ENCODE results near the gene FGG.

Gene FGG

DNA sequence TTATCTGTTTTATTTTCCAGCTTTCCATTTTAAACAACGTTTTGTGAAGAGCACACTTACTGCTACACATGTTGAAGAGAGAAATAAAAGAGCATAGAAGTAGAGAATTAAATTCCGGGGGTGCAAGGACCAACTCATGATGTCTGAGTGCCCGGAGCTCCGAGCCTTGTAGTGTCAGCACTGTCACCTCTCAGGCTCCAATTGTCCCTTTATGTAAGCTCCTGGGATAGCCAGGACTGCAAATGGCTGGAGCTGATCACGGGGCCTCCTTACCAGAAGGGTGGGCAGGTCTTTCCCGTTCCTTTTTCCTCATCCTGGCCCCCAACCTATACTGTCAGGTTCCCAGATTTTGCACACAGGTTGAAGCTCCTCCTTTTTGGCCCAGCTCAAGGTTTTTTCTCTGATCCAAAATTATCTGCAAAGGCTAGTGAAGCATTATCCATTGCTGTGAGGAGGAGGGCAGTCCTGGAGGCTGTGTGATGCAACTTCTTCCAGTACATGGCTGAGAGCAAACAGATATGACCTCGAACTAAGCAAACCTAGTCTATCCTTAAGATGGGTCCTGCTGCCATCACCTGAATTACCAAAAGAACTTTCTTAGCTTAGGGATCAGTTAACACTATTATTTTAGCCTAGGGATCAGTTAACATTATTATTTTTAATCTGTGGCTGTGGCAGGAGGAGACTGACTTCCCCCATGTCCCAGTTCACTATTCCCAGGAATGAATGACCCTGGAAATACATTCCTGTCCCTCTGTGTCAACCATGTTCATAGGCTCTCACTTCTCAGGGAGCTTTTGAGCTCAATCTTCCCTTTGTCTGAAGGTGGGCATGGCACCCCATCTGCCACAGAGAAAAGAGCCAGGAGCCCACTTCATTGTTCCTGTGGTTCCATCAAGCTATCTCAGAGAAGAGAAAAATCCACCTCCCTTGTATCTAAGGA, at the start of gene FGG:
Gene FGG, minus strand, starts transcription at position 185 of the 943 bp plus-strand sequence. Its CDS starts 47 bp downstream, at position 138.
- no peak for DNase-seq (ENCODE audit: low read depth in 3 of 3)

DNA sequence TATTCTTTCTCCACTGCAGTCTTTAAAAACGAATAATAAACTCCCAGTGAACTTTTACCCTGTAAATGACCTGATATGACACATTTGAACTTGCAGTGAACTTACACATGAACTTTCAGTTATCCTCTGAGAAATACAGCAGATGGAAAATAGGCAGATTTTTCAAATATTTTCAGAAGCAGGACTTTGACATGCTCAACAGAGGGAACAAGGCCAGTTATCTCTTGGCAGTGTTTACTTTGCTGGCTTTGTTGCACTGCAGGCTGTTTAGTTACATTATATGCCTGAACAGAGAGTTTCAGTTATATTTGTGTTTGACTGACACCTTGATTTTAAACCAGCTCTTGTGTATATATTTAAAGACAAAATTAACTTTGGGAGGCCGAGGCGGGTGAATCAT, 47.6 kb upstream of the FGG start:
- no peak for DNase-seq (ENCODE audit: low read depth in 3 of 3)

DNA sequence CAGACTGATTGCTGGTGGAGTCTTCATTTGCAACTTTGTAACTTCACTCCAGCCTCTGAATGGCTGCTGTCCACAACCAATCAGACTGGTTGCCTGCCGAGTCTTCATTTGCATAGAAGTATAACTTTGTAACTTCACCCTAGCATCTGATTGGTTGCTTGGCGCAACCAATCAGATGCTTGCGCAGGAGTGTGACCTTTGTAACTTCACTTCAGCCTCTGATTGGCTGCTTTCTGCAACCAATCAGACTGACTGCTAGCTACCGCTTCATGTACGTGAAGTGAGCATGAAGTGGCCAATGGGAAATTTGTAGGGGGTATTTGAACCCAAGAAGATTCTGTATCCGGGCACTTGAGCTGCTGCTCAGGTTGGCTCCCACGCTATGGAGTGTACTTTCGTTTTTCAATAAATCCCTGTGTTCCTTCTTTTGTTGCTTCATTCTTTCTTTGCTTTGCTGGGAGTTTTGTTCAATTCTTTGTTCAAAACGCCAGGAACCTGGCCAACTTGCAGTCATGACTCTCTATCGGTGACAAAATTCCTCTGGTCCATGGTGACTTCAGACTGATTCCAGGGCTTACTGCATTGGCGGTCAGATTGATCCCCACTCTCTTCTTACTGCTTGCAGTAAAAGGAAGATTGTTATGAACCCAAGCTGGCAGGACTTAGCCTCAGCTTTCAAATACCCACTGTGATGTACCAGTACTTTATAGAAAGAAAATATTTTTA, 46.4 kb upstream of the FGG start:
- DNase-seq (ENCODE audit: low read depth in 3 of 3), result no peak

DNA sequence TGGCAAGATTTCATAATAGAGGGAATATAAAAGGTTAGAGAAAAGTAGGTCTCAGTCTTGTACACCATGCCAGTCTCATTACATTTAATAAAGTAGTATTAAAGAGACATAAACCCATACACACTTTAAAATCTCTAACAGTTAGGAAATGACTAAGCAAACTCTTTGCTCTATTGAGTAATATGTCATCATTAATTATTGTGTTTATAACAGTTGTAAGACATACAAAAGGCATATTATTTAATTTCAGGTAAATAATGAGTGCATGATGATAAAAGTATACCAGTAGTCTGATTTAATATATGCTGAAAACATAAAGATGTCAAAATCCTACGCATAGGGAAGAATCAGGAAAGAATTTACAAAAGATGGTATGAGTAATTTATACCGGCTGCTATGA, 31.0 kb upstream of the FGG start:
- DNase-seq (ENCODE audit: low read depth in 3 of 3), result no peak

DNA sequence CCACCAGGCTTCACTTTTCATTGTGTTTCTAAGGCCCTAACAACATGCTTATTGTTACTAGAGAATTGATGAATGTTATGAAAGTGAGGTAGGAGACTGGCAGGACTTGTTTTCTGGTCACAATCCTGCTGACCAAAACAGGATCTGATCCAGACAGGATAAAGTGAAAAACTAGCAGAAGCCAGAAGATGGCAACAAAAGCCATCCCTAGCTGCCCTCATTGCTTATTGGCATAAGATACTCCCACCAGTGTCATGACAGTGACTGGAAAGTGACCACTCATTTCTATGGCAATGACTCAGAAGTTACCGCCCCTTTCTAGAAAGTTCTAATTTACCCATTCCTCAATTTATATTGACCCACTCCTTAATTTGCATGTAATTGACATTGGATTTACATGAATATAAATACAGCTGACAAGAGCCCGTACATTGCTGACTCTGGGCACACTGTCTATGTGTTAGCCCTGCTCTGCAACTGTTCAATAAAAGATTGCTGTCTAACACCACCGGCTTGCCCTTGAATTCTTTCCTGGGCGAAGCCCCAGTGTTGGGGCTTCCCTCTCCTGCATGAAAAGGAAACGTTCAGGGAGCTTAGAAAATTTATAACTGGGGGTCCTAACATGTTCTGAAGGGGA, 30.0 kb upstream of the FGG start:
- no peak for DNase-seq (ENCODE audit: low read depth in 3 of 3)

DNA sequence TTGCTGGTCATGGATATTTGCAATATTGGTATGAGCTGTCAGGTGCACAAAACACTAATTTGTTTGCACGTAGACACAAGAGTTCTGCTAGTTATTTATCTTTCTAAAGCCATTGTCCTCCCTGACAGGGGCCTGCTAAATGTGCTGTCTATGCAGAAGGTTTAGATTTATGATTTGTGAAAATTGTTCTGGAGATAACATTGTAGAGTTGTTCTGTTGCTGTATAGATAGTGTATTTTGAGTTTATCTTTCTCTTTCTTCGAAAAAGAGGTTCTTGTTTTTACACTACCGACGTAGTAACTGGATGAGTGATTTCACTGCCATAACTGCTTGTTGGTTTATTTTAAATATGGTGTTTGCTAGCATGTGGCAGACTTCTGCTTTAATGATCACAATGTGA, 28.5 kb upstream of the FGG start:
- DNase-seq (ENCODE audit: low read depth in 3 of 3), result no peak

DNA sequence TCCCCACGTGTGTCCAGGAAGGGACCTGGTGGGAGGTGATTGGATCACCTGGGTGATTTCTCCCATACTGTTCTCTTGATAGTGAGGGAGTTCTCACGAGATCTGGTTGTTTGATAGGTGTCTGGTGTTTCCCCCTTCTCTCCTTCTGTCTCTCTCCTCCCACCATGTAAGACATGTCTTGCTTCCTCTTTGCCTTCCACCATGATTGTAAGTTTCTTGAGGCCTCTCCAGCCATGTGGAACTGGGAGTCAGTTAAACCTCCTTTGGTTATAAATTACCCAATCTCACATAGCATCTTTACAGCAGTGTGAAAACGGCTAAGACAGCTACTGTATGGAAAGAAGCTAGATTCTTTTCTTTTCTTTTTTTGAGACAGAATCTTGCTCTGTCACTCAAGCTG, 21.6 kb upstream of the FGG start:
- DNase-seq (ENCODE audit: low read depth in 3 of 3), result no peak

DNA sequence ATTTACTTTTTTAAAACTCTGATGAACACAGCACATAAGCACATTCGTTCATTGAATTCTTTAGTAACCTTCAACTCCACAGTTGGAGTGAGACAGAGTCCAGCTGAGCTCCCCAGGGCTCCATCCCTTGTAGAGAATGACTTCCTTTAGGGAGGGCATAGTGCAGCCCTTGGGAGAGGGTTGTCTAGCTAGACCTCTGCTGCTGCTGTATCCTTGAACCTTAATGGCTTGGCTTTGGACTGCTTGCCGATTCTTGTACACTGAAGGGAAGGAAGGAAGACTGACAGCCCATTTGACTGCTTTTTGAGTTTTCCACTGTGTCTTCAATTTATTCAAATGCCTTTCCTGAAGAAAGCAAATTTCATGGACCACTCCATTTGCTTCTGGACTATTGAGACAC, 19.4 kb upstream of the FGG start:
- no peak for DNase-seq (ENCODE audit: low read depth in 3 of 3)

DNA sequence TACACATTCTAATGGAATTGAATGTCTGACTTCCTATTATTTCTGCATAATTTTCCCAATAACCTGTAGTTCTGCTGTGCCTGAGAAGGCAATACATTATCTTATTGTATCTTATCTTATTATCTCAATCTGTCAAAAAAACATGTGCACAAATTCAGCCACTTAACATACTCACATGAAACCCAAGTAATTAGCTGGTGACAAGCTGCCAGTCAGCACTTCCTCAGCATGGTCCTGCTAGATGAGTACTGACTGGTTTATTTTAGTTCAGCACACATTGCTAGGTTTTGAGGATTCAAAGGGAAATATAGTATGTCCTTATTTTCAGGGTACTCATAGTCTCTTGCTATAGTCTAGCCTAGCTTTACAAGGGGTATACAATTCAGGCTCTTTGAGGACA, 17.9 kb upstream of the FGG start:
- DNase-seq (ENCODE audit: low read depth in 3 of 3), result no peak

DNA sequence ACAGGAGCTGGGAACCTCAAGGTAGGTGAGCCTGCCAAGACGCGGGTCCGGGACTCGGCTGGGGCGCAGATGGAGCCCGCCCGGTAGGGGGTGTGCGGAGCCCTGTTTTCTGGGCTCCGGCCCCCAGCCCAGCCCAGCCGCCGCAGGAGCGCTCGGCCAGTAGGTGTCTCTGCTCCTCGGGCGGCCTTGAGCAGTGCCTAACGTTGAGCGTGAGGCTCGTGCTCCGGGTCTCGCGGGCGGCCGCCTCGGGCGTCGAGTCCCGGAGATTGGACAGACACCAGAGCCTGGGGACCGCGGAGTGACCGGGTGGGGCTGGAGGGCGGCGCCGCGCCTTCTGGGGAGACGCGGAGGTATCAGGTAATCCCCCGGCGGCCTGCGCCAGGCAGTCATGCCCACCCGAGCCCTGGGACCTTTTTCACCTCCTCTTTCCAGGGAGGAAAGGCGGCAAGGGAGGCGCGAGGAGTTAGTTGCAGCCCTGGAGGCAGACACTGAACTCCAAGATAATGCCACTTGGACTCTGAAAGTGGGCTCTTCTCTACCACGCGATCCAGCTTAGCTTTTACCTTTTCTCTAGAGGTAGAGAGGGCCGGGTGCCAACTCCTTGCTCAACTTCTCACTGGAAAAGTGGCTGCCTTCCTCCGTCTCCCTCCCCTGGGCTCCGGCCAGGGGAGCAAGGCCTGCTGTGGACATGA, 14.5 kb upstream of the FGG start:
- peak; percentile 33 to 52 (median 44) for DNase-seq (ENCODE audit: low read depth in 3 of 3)

DNA sequence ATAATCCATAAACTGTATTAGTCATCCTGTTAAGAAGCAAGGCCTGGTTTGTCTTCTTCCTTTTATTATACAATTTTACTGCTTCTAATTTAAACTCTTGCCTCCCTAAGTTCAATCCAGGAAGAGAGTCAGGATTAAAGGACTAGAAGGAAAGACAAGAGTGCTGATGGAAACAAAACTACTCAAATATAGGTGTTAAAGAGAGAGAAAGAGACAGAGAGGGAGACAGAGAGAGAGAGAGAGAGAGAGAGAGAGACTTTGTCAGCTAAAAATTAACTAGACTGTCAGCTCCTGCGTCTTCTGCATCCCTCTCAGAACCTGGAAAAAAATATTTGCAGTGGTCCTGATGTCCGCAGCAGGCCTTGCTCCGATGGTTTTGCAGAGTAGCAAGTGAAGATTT, 13.5 kb upstream of the FGG start:
- no peak for DNase-seq (ENCODE audit: low read depth in 3 of 3)

DNA sequence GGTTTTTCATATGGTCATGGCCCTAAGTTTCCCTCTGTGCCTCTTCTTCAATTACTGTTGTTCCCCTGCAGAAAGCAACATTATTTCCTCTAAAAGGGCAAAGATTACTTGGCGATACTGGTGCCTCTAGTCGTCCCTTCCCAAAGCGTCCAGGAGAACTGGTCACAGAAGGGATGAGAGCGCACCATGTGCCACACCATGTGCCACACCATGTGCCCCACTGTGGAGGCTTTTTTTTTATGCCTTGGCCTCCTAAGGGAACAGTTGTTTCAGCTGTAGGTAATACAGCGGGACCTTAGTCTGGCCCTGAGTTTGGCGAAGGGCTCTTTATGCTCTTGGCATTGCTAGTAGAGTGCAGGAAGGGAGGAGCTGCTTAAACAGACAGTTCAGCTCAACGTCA, 11.5 kb upstream of the FGG start:
- DNase-seq (ENCODE audit: low read depth in 3 of 3), result no peak

DNA sequence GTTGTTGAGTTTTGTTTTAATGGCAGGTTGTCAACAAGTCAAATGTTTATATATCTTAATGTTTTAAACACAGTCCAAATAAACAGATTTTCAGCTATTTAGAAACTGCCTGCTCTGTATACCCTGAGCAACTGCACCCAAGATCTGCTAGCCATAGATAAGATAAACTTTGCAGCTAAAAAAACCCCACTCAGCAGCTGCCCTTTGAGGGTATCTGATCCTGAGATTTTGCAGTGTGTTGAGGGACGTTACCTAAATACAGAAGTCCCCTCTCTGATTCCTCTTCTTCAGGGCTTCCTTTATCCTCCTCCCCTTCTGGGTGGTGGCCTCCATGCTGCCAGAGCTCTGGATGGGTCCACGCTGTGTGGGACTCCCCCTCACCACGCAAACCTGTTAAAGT, 11.0 kb upstream of the FGG start:
- DNase-seq (ENCODE audit: low read depth in 3 of 3), result no peak

DNA sequence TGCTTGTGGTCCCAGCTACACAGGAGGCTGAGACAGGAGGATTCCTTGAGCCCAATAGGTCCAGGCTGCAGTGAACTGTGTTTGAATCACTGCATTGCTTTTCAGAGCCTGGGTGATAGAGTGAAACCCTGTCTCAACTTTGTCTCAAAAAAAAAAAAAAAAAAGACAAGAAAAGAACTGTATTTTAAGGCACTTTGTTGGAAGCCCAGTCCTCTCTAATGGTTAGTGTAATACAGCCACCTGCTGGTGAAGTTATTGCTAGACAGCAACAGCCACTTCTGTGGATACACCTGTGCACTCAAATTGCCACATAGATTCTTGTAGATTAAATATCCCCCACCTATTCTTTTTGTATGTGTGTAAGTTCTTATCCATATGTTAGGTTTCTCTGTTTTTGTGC, 10.1 kb upstream of the FGG start:
- no peak for DNase-seq (ENCODE audit: low read depth in 3 of 3)

DNA sequence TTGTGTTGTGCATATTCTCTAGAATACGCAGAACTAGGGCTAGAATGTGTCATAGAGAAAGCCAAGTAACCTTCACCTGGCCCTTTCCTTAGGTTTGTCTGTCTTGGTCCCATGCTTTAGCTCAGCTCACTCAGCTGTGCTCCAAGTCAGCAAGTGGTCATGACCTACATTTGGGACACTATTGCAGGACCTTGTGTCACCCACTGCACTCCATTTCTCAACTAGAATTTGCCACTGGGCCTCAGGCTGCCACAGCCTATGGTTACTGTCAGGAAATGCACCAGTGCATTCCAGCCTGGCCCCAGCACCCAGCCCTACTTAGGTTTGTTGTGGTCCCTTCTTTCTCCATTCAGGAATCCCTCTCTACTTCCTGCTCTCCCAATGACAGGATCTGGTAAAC, 7.7 kb upstream of the FGG start:
- DNase-seq (ENCODE audit: low read depth in 3 of 3), result no peak

DNA sequence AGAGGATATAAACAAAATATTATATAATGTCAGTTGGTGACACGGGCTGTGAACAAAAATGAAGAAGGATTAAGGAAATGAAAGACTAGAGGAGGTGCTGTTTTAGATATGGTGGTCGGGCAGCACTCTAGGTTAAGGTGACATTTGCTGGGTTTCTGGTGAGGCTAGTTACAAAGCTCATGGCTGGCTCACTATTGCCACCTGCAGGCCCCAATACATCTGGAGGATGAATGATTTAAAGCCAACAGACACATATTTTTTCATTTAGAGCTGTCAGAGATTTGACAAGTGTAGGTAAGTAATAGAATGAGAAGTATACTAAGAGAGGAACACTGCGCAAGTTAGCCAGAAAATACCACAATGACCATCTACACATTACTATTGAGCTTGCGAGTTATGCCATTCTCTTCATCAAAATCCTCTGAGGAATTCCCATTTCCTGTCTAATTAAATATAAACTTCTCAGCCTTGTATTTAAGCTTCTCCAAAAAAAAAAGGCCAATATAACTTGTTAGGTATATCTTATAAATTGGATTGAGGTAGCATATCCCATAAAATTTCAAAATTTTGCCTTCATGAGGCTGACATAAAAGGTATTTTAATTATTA, 6.4 kb upstream of the FGG start:
- peak; percentile 13 to 25 (median 14) for DNase-seq (ENCODE audit: low read depth in 3 of 3)

DNA sequence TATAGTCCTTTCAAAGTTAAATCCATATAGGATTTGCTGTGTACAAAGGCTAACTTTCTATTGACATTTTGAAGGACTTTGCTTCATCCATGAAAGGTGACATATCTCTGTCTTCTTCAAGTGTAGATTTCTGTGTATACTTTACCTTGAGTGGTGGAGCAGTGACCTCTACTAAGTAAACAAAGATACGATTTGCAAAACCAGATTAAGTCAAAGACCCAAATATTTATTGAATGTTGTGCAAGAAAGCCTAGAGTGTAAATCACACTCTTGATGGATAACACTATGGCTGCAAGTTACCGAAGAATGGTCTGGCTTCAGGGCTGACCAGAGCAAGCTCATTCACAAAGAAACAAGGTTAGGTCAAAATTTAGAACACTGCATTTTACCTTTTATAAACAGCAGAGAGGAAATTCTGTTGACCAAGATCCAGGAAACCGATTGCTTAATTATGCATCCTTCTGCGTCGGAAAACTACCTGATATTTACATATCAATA, 5.4 kb upstream of the FGG start:
- no peak for DNase-seq (ENCODE audit: low read depth in 3 of 3)

DNA sequence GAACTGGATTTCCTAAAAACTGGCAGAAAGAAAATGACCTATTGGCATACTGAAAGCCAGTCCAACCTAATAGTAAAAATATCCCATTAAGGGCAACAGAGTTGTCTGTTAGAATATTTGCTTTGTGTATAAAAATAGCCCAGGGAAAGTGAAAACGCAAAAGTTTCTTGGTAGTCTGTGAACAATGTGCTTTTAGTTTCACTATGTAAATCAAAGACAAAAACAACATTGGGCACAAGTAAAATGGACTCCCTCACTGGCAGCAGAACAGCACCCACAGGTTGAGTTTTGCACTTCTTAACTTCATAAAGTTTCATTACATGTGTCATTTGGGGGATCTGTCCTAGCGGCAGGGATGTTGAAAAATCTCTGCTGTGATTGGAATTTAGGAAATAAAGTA, 4.3 kb upstream of the FGG start:
- no peak for DNase-seq (ENCODE audit: low read depth in 3 of 3)

DNA sequence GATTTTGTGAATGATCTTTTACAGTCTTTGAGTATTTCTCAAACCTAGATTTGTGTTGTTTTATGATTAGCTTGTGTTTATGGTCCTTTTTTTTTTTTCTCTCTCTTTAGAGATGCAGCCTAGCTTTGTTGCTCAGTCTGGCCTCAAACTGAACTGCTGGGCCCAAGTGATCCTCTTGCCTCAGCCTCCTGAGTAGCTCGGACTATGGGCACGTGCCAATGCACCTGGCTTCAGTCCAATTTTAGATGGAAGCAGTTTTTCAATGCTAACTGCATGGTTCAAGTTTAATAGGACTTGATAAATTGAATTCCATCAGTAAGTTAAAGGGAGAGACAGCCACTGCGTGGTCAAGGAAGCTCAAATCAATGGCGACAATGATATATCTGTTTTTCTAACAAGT, 3.8 kb upstream of the FGG start:
- no peak for DNase-seq (ENCODE audit: low read depth in 3 of 3)

DNA sequence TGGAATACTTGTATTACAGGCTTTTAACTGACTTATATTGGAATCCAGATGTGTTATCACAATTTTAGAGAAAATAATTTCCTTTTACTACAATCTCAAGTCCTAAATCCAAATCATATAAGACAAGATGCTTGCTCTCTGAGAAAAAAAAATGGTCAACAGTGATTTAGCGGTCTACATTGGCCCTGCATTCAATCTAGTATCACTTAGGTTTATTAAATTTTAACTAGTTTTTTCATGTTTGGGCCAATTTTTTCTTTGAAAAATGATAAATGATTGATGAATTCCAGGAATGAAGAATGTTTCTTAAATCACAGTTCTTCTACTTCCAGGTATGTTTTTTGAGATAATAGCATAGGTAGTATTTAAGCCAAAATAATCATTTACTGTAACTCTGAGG, 2.8 kb upstream of the FGG start:
- DNase-seq (ENCODE audit: low read depth in 3 of 3), result no peak

DNA sequence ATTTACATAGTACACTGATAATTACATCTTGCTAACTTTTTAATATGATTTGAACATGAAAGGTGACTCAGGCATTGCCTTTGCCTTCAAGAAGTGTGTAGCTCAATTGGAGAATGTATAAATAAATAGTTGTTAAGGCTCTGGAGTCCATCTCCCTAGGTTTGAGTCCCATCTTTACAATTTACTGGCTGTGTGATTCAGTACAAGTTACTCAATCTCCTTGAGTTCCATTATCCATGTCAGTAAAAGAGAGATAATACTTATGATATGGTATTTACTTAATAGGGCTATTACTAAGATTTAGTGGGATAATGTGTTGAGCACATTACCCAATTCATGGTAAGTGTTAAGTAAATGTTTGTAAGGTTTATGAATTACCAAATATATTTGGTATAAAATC, 1.9 kb upstream of the FGG start:
- DNase-seq (ENCODE audit: low read depth in 3 of 3), result no peak

DNA sequence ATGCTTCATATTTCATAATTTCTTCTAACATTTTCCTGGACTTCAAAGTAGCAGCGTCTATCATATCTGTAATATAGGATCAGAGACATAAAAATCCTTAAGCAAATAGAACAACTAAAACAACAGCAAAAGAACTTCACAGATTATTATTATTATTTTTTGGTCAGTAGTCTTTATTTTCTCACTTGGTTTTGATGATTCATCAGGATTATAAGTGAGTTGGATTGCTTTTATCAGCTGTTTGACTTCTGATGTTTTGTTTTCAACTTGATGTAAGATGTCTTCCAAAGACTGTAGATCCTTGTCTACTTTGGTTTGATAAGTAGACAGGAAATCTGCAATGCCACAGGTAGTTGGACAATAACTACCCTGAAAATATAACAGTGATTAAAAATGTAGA, 623 bp downstream of the FGG start:
- no peak for DNase-seq (ENCODE audit: low read depth in 3 of 3)
